Skeletal muscle tissue (tissue), 4 donors: ENCODE data around the gene CABLES1. TPM values are rescaled to one million over a fixed set of nuclear protein-coding genes. Genes with fewer than 3 reads are reported as not detected.
"Not testable (repeated sequence)": the region's sequence is repeated elsewhere in the genome, so short reads cannot be mapped to it uniquely, and the experiment has no call there.

Experiments used
- H3K27ac ChIP-seq: one replicate; pipeline ENCODE4 v1.7.0; 2013; ENCODE audit warnings: mild to moderate bottlenecking, low read depth, low read length, inconsistent platforms
- H3K27me3 ChIP-seq, 3 donors: one replicate each; pipeline ENCODE4 v1.7.0; 2013; ENCODE audit warnings: low read length in 3 of 3; ENCODE audit not compliant: control insufficient read depth in 3 of 3, insufficient read depth in 3 of 3
- H3K36me3 ChIP-seq, 3 donors: one replicate each; pipeline ENCODE4 v1.7.0; 2013; ENCODE audit warnings: low read length in 3 of 3; ENCODE audit not compliant: control insufficient read depth in 3 of 3, insufficient read depth in 3 of 3
- H3K4me1 ChIP-seq, 3 donors: one replicate each; pipeline ENCODE4 v1.7.0; 2013; ENCODE audit warnings: low read length in 3 of 3, mild to moderate bottlenecking in 3 of 3; ENCODE audit not compliant: control insufficient read depth in 3 of 3, insufficient read depth in 3 of 3
- H3K4me3 ChIP-seq, 3 donors: one replicate each; pipeline ENCODE4 v1.7.0; 2013; ENCODE audit warnings: low read length in 3 of 3
- H3K9ac ChIP-seq, 3 donors: one replicate each; pipeline ENCODE4 v1.7.0; 2013; ENCODE audit warnings: low read length in 3 of 3, mild to moderate bottlenecking in 3 of 3, moderate library complexity in 2 of 3, low read depth in 1 of 3
- H3K9me3 ChIP-seq, 3 donors: one replicate each; pipeline ENCODE4 v1.7.0; 2013; ENCODE audit warnings: low read length in 3 of 3; ENCODE audit not compliant: control insufficient read depth in 3 of 3
- total RNA-seq: library from RNA; depleted of rRNA; stranded (reverse); fragments of >200 nt; gene quantifications from one replicate; pipeline ENCODE4 v1.2.3, GENCODE V29; 2014
- donor health status: Osteomylitis.

CABLES1 gene
- total RNA-seq, 1 donor from 2014 or later: 4.7 TPM

DNA sequence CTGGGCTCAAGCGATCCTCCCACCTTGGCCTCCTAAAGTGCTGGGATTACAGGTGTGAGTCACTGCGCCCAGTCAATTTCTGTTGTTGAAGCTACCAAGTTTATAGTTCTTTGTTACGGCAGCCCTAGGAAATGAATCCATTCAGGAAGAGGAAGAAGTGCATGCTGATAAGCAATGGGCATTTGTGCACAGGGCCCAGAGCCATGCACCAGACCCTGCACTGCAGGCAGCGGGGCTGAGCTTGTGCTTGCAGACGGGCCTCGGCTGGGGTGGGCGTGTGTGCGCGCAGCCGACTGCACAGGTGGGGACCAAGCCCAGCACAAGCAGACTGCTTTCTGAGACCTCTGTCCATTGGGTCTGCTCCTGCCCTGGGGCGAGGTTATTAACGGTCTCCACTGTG is 144.6 kb downstream of the CABLES1 start:
- Histone ChIP-seq H3K27ac (no peak overlapping the region), H3K36me3 (no peaks in the 10 kb centered on the region), H3K4me3 (no peak overlapping the region), H3K27me3 (no peaks in the 10 kb centered on the region), H3K9me3 (peaks cover 0 to 4% (median 0%) of the 10 kb centered on the region in 3 donors), H3K9ac (no peak overlapping the region), H3K4me1 (peaks cover 0 to 7% (median 6%) of the 10 kb centered on the region in 3 donors)

DNA sequence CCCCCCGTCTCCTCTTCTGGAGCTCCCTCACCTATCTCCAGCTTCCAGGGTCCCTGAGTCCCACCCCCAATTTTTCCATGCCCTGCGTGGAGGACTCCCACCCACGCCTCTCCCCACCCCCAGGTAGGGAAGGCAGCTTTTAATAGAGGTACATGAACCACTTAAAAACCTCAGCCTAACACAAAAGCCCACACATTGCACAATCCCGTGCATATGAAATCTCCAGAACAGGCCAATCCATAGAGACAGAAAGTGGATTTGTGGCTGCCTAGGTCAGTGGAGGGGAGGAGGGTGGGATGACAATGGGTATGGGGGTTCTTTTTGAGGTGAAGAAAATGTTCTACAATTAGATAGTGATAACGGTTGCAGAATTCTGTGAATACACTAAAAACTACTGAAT is 145.6 kb downstream of the CABLES1 start:
- Histone ChIP-seq H3K27ac (no peak overlapping the region), H3K9me3 (peaks cover 0 to 4% (median 0%) of the 10 kb centered on the region in 3 donors), H3K4me3 (no peak overlapping the region), H3K27me3 (no peaks in the 10 kb centered on the region), H3K36me3 (no peaks in the 10 kb centered on the region), H3K4me1 (peaks cover 0 to 6% (median 4%) of the 10 kb centered on the region in 3 donors), H3K9ac (no peak overlapping the region)

DNA sequence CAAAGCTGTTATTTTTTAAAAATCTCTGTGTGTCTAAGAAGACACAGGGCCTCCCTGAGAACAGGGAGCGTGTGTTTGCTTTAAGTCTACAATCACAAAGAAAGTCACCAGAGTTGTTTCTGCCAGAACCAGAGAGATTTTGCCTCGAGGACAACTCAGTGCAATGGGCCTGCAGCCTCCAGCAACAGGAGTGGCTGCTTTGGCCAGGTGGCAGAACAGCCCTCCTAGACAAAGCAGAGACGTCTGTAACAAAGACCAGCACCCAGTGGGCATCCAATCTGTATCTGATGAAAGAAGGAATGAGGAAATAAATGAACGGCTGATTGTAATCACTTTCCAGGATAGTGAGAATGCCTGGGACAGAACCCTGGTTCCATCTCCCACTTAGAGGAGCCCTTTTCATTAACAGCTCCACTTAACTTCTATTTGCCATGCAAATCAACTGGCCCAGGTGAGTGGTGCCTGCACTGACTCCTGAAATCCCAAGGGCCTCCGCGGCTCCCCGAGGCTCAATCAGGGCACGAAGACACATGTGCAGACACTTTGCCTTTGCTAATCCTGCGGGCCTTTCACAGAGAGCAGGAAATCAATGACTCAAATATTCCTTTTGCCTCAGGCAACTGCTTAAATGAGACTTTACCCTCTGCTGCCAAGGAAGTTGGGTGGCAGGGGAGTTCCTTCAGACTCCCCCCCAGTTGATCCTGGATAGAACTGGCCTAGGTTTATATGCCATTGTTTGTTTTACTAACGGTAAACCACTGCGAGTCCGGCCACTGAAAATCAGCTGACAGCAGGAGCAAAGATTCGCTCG is 146.5 kb downstream of the CABLES1 start:
- H3K9ac ChIP-seq: no peak overlapping the region
- H3K4me1 ChIP-seq: peaks cover 0 to 2% (median 0%) of the 10 kb centered on the region in 3 donors
- no peaks in the 10 kb centered on the region for H3K27me3 ChIP-seq
- H3K9me3 ChIP-seq: peaks cover 0 to 4% (median 0%) of the 10 kb centered on the region in 3 donors
- no peaks in the 10 kb centered on the region for H3K36me3 ChIP-seq
- H3K4me3 ChIP-seq: no peak overlapping the region
- no peak overlapping the region for H3K27ac ChIP-seq

DNA sequence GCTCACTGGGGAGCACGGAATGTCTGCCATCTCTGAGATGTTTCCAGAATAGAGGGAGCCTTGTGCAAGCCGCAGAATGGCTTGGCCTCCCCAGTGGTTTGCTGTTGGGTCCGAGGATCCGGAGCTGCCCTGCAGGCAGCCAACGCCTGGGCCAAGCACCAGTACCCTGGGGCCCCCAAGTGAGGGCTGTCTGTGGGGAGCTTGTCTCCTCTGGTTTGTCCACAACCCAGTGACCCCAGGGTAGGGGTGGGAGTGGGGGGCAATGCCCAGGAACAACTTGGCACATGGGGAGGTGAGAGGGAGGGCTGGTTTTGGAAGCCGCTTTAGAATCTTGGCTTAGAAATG is 147.1 kb downstream of the CABLES1 start:
- Histone ChIP-seq H3K4me3 (no peak overlapping the region), H3K36me3 (no peaks in the 10 kb centered on the region), H3K27ac (no peak overlapping the region), H3K9ac (no peak overlapping the region), H3K27me3 (no peaks in the 10 kb centered on the region), H3K9me3 (peaks cover 0 to under 1% (median 0%) of the 10 kb centered on the region in 3 donors), H3K4me1 (no peaks in the 10 kb centered on the region)

DNA sequence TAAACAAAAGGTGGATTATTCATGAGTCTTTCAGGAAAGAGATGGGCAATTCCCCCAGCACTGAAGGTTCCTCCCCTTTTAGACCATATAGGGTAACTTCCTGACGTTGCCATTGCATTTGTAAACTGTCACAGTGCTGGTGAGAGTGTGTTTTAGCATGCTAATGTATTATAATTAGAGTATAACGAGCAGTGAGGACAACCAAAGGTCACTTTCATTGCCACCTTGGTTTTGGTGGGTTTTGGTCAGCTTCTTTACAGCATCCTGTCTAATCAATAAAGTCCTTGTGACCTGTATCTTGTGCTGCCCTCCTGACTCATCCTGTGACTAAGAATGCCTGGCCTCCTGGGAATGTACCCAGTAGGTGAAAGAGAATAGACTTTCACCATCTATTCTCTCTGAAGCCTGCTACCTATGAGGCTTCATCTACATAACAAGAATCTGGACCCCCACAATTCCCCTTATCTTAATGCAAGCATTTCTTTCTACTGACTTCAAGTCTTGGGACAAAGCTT is 148.7 kb downstream of the CABLES1 start:
- Histone ChIP-seq H3K9me3 (no peaks in the 10 kb centered on the region), H3K27ac (no peak overlapping the region), H3K4me3 (no peak overlapping the region), H3K4me1 (no peaks in the 10 kb centered on the region), H3K9ac (no peak overlapping the region), H3K27me3 (no peaks in the 10 kb centered on the region), H3K36me3 (no peaks in the 10 kb centered on the region)

DNA sequence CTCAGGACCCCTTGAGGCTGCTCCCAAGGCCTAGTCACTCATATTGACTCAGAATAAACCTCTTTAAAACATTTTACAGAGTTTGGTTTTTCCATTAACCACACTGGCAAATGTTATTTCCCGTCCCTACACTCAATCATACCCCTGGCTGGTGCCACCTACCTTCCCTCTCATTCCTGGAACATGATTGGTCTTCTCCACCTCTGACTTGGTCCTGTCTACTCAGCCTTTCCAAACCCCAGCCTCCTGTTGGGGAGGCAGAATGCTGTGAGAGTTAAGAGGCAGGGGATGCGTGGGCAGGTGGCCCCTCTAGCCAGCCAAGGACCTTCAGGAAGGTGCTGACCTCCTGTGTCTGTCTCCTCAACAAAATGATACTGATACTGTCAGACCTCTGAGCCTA is 149.3 kb downstream of the CABLES1 start:
- no peaks in the 10 kb centered on the region for H3K4me1 ChIP-seq
- no peak overlapping the region for H3K9ac ChIP-seq
- no peaks in the 10 kb centered on the region for H3K9me3 ChIP-seq
- no peak overlapping the region for H3K4me3 ChIP-seq
- no peaks in the 10 kb centered on the region for H3K36me3 ChIP-seq
- no peak overlapping the region for H3K27ac ChIP-seq
- H3K27me3 ChIP-seq: no peaks in the 10 kb centered on the region

DNA sequence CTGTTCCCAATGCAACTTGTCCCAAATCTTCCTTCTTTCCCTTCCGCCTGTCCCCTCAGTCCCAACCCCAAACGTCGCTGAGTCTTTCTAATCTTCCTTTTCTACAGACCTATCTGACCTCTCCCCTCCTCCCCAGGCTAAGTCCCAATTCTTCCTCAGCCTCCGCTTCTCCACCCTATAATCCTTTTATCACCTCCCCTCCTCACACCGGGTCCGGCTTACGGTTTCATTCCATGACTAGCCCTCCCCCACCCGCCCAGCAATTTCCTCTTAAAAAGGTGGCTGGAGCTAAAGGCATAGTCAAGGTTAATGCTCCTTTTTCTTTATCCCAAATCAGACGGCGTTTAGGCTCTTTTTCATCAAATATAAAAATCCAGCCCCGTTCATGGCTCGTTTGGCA is 150.3 kb downstream of the CABLES1 start:
- not testable (repeated sequence) for H3K27ac ChIP-seq, H3K27me3 ChIP-seq

DNA sequence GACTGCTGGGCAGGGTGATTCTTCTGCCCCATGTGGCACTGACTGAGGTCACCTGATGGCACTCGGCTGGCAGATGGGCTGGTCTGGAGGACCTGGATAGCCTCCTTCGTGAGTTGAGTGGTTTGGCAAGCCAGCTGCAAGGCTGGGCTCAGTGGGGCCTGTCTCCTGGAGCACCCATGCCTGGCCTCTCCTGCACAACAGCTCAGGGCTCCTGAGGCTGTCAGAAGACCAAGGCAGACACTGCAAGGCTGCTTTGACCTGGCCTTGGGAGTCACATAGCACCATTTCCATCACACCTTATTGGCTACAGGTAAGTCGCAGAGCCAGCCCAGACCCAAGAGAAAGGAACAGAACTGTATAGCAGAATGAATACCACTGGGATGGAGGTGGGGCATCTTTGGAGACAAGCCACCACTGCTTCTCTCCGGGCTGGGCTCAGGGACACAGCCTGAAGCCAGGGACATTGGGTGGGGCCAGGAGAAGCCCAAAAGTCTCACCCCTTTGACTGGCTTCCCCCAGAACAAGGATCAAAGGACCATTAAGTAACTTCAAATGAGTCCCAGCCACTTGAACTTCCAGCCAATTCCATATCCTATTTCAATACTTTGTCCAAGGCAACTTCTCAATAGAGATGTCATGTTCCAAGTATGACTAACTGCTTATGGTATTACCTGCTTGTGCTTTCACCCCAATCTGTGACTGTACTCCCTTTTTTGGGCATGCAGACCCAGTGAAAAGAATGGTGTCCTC is 156.3 kb downstream of the CABLES1 start:
- Histone ChIP-seq H3K9me3 (no peaks in the 10 kb centered on the region), H3K27me3 (no peaks in the 10 kb centered on the region)

More for the DNA sequence above, 150.3 kb downstream of the CABLES1 start:
- H3K36me3 ChIP-seq, H3K4me1 ChIP-seq, H3K9ac ChIP-seq, H3K9me3 ChIP-seq, H3K4me3 ChIP-seq: not testable (repeated sequence)

DNA sequence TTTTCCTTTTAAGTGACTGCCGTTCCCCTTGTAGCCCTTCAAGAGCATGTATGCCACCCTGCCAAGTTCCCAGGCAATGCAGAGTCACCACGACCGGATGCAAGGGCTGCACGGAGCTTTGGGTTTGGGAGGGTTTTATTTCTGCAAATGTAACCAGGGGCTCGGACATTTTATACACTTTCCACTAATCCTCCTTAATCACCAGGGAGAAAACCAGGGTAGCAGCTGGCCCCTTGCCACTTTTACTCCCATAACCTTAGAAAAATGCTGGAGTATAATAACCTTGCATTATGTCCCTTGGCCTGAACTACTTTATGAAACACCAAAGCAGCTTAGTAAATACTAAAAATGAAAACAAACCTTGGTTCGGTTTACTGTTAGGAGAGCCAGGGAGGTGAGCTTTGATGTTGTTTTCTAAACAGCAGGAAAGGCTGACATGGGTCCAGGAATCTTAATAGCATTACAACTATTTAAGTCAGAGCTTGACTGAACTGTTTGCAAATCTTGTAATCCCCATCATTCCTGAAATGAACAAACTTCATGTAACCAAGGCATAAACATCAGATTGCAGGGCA is 165.0 kb downstream of the CABLES1 start:
- no peaks in the 10 kb centered on the region for H3K9me3 ChIP-seq
- H3K36me3 ChIP-seq: no peaks in the 10 kb centered on the region
- no peak overlapping the region for H3K9ac ChIP-seq
- no peak overlapping the region for H3K27ac ChIP-seq
- H3K27me3 ChIP-seq: no peaks in the 10 kb centered on the region
- H3K4me3 ChIP-seq: no peak overlapping the region
- H3K4me1 ChIP-seq: no peaks in the 10 kb centered on the region

More for the DNA sequence above, 156.3 kb downstream of the CABLES1 start:
- H3K36me3 ChIP-seq: no peaks in the 10 kb centered on the region
- no peak overlapping the region for H3K4me3 ChIP-seq
- no peak overlapping the region for H3K9ac ChIP-seq
- peaks cover 0 to 4% (median 0%) of the 10 kb centered on the region in 3 donors for H3K4me1 ChIP-seq
- no peak overlapping the region for H3K27ac ChIP-seq

DNA sequence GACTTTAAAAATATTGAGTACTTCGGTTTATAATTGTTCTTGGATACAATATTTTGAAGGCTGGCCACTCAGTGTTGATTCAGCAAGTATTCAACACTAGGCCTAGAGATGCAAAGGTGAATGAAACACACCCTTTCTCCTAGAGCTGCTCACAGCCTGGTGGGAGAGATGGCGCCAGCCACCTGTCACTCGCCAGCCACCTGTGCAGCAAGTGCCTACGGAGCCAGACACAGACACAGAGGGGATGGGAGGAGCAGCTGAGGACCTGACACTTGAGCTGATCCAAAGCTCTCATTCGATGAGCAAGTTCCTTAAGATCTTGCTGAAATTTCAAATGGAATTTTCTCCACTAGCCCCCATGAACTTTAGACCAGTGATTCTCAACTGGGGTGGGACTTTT is 166.7 kb downstream of the CABLES1 start:
- no peaks in the 10 kb centered on the region for H3K4me1 ChIP-seq
- no peak overlapping the region for H3K4me3 ChIP-seq
- H3K36me3 ChIP-seq: no peaks in the 10 kb centered on the region
- no peak overlapping the region for H3K27ac ChIP-seq
- no peak overlapping the region for H3K9ac ChIP-seq
- no peaks in the 10 kb centered on the region for H3K9me3 ChIP-seq
- H3K27me3 ChIP-seq: no peaks in the 10 kb centered on the region
